Coronary artery (tissue), 2 donors: ENCODE measurements around the gene ACP1.
"Not testable (repeated sequence)": the region's sequence is repeated elsewhere in the genome, so short reads cannot be mapped to it uniquely, and the experiment has no call there.

ENCODE experiments used
- DNase-seq: peaks from one replicate; pipeline ENCODE4 v3.0.0-alpha.2; 2017; ENCODE audit warnings: low spot score
- H3K27ac ChIP-seq, 2 donors: fragments of 200-600 bp; sonication (generic); one replicate each; pipeline ENCODE4 v1.5.1; 2016 to 2019
- H3K4me3 ChIP-seq: fragments of 200-600 bp; sonication (generic); 2 replicates; pipeline ENCODE4 v1.5.1; 2016; ENCODE audit warnings: mild to moderate bottlenecking, moderate library complexity
- TF ChIP-seq, protein P1 (sequence below): fragments of 200-600 bp; sonication (generic); IDR thresholded peaks from one replicate; pipeline ENCODE4 v1.5.1; 2019; ENCODE audit warnings: antibody characterized with exemption

ACP1 gene

DNA sequence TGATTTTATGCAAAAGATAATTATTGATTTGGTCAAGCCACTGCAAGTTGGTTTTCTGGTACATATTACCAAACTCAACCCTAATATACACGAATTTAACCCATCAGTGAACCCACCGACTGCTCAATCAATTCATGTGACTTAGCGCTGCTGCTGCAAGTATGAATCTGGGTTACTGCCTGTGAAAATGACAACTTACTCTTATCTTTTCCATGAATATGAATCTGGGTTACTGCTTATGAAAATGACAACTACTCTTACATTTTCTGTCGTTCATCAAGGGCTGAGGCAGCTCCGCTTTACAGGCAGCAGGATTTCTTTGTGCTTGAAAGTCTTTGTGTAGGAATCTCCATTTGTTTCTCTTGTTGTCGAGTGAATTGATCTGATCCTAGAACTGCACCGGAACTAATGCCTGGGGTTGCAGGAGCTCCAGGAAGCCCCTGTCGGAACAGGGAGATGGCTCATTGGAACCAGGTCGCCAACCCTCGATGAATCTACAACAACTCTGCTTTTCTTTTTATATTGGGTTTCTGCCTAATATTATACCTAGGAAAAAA lies 45.3 kb downstream of the ACP1 start:
- TF ChIP-seq, protein P1, sequence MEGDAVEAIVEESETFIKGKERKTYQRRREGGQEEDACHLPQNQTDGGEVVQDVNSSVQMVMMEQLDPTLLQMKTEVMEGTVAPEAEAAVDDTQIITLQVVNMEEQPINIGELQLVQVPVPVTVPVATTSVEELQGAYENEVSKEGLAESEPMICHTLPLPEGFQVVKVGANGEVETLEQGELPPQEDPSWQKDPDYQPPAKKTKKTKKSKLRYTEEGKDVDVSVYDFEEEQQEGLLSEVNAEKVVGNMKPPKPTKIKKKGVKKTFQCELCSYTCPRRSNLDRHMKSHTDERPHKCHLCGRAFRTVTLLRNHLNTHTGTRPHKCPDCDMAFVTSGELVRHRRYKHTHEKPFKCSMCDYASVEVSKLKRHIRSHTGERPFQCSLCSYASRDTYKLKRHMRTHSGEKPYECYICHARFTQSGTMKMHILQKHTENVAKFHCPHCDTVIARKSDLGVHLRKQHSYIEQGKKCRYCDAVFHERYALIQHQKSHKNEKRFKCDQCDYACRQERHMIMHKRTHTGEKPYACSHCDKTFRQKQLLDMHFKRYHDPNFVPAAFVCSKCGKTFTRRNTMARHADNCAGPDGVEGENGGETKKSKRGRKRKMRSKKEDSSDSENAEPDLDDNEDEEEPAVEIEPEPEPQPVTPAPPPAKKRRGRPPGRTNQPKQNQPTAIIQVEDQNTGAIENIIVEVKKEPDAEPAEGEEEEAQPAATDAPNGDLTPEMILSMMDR: no peak
- Histone ChIP-seq H3K4me3 (no peak overlapping the region), H3K27ac (no peak overlapping the region)
- no peak for DNase-seq

DNA sequence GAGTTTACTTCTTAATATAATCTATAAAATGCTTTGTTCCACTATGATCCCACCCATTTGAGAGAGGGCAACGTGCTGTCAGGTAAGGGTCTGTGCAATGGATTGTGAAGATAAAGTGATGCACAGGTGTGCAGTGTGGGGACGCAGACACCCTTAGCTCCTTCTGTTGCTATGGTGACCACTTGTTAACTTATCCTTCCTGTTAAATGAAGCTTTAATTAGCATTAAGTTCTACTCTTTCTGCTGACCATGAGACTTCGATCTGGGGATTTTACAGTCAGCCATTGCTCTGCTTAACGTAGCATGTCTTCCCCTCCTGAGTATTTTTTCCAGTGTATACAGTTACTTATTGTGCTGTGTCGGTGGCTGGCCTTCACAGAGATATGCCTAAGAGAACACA lies 46.2 kb downstream of the ACP1 start:
- Histone ChIP-seq H3K4me3 (no peak overlapping the region), H3K27ac (no peak overlapping the region)
- DNase-seq: no peak
- TF ChIP-seq, protein P1: no peak

- no peak overlapping the region for H3K27ac ChIP-seq
- H3K4me3 ChIP-seq: no peak overlapping the region
- DNase-seq: no peak
- TF ChIP-seq, protein P1: no peak
Observed at GRCh38 chr2:313991-314390, 49.2 kb downstream of the ACP1 start.

DNA sequence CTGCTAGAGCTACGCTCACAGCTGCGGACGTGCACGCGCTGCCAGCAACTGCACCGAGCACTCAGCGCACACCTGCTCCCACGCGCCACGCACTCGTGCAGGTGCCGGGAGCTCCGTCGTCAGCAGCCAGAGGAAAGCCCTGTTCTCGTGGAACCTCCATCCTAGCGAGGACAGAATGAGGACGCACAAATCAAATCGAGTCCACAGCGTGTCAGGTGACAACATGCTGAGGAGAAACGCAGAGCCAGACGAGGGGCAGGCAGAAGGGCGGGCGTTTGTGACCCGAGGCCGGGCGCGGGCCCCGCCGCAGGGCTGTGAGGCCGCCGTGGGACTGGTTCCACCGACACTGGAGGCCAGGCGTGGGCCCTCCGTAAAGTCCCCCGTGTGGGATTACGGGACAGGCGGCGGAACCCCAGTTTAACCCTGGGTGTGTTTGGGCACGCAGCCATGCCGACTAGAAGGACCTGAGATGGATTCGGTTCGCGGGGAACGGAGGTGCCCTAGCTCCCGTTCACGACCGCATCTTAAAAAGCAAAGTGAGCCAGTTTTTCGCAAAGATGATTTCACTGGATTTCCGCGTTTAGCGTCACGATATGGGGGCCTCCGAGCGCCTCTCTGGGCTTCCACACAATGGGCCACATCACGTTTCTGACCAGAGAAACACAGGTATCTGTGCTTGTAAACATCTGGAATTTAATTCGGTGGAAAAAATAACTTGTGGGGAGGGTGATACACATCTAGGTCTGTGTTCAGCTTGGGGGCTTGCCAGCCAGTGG lies 50.0 kb downstream of the ACP1 start:
- Histone ChIP-seq H3K4me3 (no peak overlapping the region), H3K27ac (no peak overlapping the region)
- DNase-seq: no peak
- TF ChIP-seq, protein P1: no peak

GRCh38 chr2:315925-316324 lies 51.2 kb downstream of the ACP1 start:
- H3K27ac ChIP-seq, H3K4me3 ChIP-seq, DNase-seq: not testable (repeated sequence)

GRCh38 chr2:316381-316780 lies 51.6 kb downstream of the ACP1 start:
- no peak overlapping the region for H3K4me3 ChIP-seq
- TF ChIP-seq, protein P1: no peak
- no peak overlapping the region for H3K27ac ChIP-seq
- no peak for DNase-seq

- H3K4me3 ChIP-seq: no peak overlapping the region
- DNase-seq: no peak
- H3K27ac ChIP-seq: no peak overlapping the region
- TF ChIP-seq, protein P1: no peak
Observed at GRCh38 chr2:317501-318424, 53.0 kb downstream of the ACP1 start.
